Kidney (tissue), 14 donors: ENCODE measurements around the gene RND3. TPM values are rescaled to one million over a fixed set of nuclear protein-coding genes. Genes with fewer than 3 reads are reported as not detected.

Source experiments
- DNase-seq, 5 donors: peaks; one replicate each; pipeline ENCODE4 v3.0.0-alpha.2; 2013 to 2020
- FAIRE-seq: peaks from 2 replicates; lab custom pipeline; 2012; peaks lifted over from hg19 to GRCh38; lab: Jason Lieb, UNC
- H3K27ac ChIP-seq, 2 donors: one replicate each; pipeline ENCODE4 v1.7.0; 2013; ENCODE audit warnings: low read depth in 2 of 2, low read length in 2 of 2, inconsistent platforms in 1 of 2
- H3K27me3 ChIP-seq: one replicate; pipeline ENCODE4 v1.7.1; 2013; ENCODE audit warnings: low read length, inconsistent platforms; ENCODE audit not compliant: control insufficient read depth, insufficient read depth
- H3K36me3 ChIP-seq, 3 donors: one replicate each; pipeline versions ENCODE4 v1.7.0 to v1.7.1; 2013; ENCODE audit warnings: low read length in 3 of 3, control low read depth in 1 of 3, inconsistent platforms in 1 of 3; ENCODE audit not compliant: insufficient read depth in 3 of 3, control insufficient read depth in 2 of 3
- H3K4me1 ChIP-seq, 3 donors: one replicate each; pipeline versions ENCODE4 v1.7.0 to v1.7.1; 2013; ENCODE audit warnings: low read length in 3 of 3, inconsistent platforms in 1 of 3, low read depth in 1 of 3; ENCODE audit not compliant: control insufficient read depth in 2 of 3, insufficient read depth in 2 of 3
- H3K4me3 ChIP-seq, 3 donors: one replicate each; pipeline versions ENCODE4 v1.7.0 to v1.8.1; 2013; ENCODE audit warnings: low read length in 3 of 3, control low read depth in 1 of 3, inconsistent platforms in 1 of 3
- H3K9ac ChIP-seq, 3 donors: one replicate each; pipeline versions ENCODE4 v1.7.0 to v1.7.1; 2013; ENCODE audit warnings: low read length in 3 of 3, control low read depth in 1 of 3, inconsistent platforms in 1 of 3
- H3K9me3 ChIP-seq, 3 donors: one replicate each; pipeline versions ENCODE4 v1.7.0 to v1.7.1; 2013; ENCODE audit warnings: low read length in 3 of 3, control low read depth in 1 of 3, inconsistent platforms in 1 of 3; ENCODE audit not compliant: control insufficient read depth in 2 of 3, insufficient read depth in 1 of 3
- intact Hi-C: fragments of 100-400 bp; cut with DNase I; formaldehyde crosslinking; loops from one replicate; pipeline ENCODE4 v1.11.1; 2022
- polyA plus RNA-seq: library from polyadenylated mRNA; stranded (reverse); fragments of 350-450 nt; fragmentation: Illumina TruSeq; extraction: RNeasy Lipid Tissue Mini Kit (QIAGEN cat#74804); gene quantifications from one replicate; pipeline ENCODE4 v1.2.3, GENCODE V29; 2014; ENCODE audit warnings: low read depth, low replicate concordance; ENCODE audit not compliant: insufficient read depth
- total RNA-seq: library from RNA; stranded (reverse); fragmentation: NEBNext Ultra II Directional; extraction: Animal tissue kit (Norgen Biotek cat#: 25700); gene quantifications from one replicate; pipeline ENCODE4 v1.2.1, GENCODE V29; 2021
- TF ChIP-seq, protein P1 (sequence below): IDR thresholded peaks from 3 replicates; pipeline ENCODE4 v1.5.1; 2012; ENCODE audit warnings: mild to moderate bottlenecking, moderate library complexity, borderline replicate concordance; ENCODE audit not compliant: insufficient read depth; ENCODE audit errors: extremely low read depth
- donor health status: control.
- donor health status: control.
- donor health status: control.
- donor health status: control.
- donor health status: control.
- donor health status: DM: yes; HTN: yes; CAD: no.
- donor health status: Normal renal cell carcinoma (clear cell type).

RND3 gene
- total and polyA plus RNA-seq, 2 donors from 2014 or later: 6.5 to 26.1 TPM

DNA sequence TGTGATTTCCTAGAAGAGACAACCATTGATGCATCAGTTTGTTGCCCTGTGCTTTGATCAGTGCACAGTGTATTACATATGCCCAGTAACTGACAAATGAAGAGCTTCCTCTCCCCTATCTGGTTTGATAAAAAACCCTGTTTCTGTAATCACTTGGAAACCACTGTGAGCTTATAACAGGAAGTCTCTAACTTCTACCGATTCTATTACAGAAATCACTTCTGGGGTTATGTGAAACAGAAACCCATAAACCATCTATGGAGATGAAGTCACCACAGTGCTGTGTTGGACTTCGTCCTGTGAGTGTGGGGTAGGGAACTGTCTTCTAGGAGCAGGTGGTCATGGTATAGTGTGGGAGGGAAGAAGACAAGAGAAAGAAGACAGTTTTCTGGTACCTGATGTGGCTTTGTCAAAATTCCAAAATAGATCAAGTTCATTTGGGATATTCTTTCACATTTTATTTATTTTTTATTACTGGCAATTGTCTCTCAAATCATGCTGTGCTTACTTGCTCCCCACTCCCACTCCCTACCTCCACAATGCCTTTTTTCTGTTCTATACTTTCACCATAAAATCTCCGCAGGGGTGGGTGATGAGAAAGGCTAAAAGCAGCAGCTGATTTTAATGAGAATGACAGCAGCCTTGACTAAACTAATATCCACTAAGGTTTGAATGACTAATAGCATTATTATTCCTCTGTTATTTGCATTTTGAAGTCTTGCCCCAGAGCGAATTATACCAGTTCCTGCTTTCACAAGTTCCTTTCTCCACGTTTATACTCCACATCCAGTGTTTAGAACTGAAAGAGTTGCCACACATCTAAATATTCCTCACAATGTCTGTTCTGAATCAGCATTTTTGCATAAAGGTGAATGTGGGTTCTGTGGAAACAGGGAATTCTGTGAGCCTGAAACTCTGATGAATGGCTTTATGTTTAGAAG lies 41.7 kb upstream of the RND3 start:
- FAIRE-seq (no peak), DNase-seq (no peak)
- H3K36me3 ChIP-seq: no peaks in the 10 kb centered on the region
- H3K4me3 ChIP-seq: no peak overlapping the region
- intact Hi-C loops: no loop called here
- no peaks in the 10 kb centered on the region for H3K9me3 ChIP-seq
- H3K27ac ChIP-seq: no peak overlapping the region
- TF ChIP-seq, protein P1, sequence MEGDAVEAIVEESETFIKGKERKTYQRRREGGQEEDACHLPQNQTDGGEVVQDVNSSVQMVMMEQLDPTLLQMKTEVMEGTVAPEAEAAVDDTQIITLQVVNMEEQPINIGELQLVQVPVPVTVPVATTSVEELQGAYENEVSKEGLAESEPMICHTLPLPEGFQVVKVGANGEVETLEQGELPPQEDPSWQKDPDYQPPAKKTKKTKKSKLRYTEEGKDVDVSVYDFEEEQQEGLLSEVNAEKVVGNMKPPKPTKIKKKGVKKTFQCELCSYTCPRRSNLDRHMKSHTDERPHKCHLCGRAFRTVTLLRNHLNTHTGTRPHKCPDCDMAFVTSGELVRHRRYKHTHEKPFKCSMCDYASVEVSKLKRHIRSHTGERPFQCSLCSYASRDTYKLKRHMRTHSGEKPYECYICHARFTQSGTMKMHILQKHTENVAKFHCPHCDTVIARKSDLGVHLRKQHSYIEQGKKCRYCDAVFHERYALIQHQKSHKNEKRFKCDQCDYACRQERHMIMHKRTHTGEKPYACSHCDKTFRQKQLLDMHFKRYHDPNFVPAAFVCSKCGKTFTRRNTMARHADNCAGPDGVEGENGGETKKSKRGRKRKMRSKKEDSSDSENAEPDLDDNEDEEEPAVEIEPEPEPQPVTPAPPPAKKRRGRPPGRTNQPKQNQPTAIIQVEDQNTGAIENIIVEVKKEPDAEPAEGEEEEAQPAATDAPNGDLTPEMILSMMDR: no peak
- no peaks in the 10 kb centered on the region for H3K4me1 ChIP-seq
- H3K27me3 ChIP-seq: no peaks in the 10 kb centered on the region
- H3K9ac ChIP-seq: no peak overlapping the region

DNA sequence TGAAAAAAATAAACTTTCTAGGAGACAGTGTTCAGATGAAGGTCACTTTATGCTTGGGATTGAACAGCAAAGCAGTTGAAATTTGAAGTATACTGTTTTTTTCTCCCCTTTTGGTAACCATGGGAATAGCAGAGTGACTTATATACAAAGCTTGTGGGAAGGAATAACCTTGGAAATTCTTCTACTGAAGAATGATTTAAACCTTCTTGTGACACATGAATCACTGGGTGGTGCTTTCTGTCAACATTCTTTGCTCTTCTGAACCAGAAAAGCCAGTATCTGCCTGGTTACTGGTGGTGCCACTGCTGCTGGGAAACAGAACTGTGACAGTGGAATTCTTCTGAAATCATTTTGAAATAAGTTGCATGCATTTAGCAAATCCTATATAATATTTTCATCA lies 39.4 kb upstream of the RND3 start:
- no peak overlapping the region for H3K27ac ChIP-seq
- intact Hi-C loops: no loop called here

DNA sequence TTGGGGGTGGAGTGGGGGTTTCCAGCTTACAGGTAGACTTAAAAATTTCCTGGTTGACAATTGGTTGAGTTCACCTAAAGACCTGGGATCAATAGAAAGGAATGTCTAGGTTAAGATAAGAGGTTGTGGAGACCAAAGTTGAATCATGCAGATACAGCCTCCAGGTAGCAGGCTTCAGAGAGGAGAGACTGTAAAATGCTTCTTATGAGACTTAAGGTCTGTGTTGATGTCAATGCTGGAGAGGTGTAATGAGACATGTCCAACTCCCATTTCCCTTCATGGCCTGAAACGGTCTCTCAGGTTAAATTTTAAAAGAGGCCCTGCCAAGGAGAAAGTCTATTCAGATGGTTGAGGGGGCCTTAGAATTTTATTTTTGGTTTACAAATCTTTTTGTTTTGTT lies 38.5 kb upstream of the RND3 start:
- intact Hi-C loops: no loop called here
- H3K9ac ChIP-seq: no peak overlapping the region
- H3K4me3 ChIP-seq: no peak overlapping the region
- TF ChIP-seq, protein P1: no peak
- FAIRE-seq (no peak), DNase-seq (peak in 2 of 5 donors; percentile 41 to 43)
- H3K36me3 ChIP-seq: no peaks in the 10 kb centered on the region
- H3K4me1 ChIP-seq: no peaks in the 10 kb centered on the region
- H3K27ac ChIP-seq: no peak overlapping the region
- H3K27me3 ChIP-seq: no peaks in the 10 kb centered on the region
- H3K9me3 ChIP-seq: no peaks in the 10 kb centered on the region

More for the DNA sequence above, 39.4 kb upstream of the RND3 start:
- Histone ChIP-seq H3K9me3 (no peaks in the 10 kb centered on the region), H3K36me3 (no peaks in the 10 kb centered on the region), H3K4me1 (no peaks in the 10 kb centered on the region), H3K27me3 (no peaks in the 10 kb centered on the region), H3K4me3 (no peak overlapping the region), H3K9ac (no peak overlapping the region)
- TF ChIP-seq, protein P1: no peak
- DNase-seq: peak in 2 of 5 donors; percentile 74 to 80
- FAIRE-seq: no peak
